Esophagus muscularis mucosa (tissue), 4 donors: ENCODE results near the gene TCF23.
"Not testable (repeated sequence)": the region's sequence is repeated elsewhere in the genome, so short reads cannot be mapped to it uniquely, and the experiment has no call there.

ENCODE experiments used
- EP300 ChIP-seq: sonication (generic); formaldehyde crosslinking; IDR thresholded peaks from one replicate; pipeline ENCODE4 v1.6.1; 2017; ENCODE audit warnings: antibody characterized with exemption
- POLR2A ChIP-seq: fragments of 450-650 bp; IDR thresholded peaks from one replicate; pipeline ENCODE4 v1.6.1; 2017; ENCODE audit warnings: antibody characterized with exemption, moderate library complexity, mild to moderate bottlenecking, low read depth
- POLR2AphosphoS5 ChIP-seq, 2 donors: sonication (generic); formaldehyde crosslinking; IDR thresholded peaks; one replicate each; pipeline ENCODE4 v1.6.1; 2017; ENCODE audit warnings: antibody characterized with exemption in 2 of 2
- TF ChIP-seq, protein P1 (sequence below), 3 experiments: fragments of 200-600 bp in 2 of 3; fragments of 450-650 bp in 1 of 3; sonication (generic) in 2 of 3; IDR thresholded peaks; one replicate each; pipeline ENCODE4 v1.5.1; 2017 to 2019; ENCODE audit warnings: antibody characterized with exemption in 3 of 3, mild to moderate bottlenecking in 2 of 3, moderate library complexity in 1 of 3

DNA sequence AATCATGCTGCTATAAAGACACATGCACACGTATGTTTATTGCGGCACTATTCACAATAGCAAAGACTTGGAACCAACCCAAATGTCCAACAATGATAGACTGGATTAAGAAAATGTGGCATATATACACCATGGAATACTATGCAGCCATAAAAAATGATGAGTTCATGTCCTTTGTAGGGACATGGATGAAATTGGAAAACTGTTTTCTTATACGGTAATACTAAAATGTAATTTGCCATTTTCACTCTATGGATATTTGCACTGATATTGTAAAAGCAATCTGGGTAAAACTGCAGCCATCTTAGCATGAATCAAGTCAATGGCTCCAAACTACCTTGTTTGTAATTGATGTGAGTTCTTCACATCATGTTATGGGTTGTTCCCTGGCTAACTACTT is 47.0 kb downstream of the TCF23 start:
- TF ChIP-seq POLR2AphosphoS5 (IDR thresholded peaks at IDR 0.05); POLR2A; EP300: not testable (repeated sequence)
- TF ChIP-seq, protein P1, sequence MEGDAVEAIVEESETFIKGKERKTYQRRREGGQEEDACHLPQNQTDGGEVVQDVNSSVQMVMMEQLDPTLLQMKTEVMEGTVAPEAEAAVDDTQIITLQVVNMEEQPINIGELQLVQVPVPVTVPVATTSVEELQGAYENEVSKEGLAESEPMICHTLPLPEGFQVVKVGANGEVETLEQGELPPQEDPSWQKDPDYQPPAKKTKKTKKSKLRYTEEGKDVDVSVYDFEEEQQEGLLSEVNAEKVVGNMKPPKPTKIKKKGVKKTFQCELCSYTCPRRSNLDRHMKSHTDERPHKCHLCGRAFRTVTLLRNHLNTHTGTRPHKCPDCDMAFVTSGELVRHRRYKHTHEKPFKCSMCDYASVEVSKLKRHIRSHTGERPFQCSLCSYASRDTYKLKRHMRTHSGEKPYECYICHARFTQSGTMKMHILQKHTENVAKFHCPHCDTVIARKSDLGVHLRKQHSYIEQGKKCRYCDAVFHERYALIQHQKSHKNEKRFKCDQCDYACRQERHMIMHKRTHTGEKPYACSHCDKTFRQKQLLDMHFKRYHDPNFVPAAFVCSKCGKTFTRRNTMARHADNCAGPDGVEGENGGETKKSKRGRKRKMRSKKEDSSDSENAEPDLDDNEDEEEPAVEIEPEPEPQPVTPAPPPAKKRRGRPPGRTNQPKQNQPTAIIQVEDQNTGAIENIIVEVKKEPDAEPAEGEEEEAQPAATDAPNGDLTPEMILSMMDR (IDR thresholded peaks at IDR 0.05), result not testable (repeated sequence)
